Right atrium auricular region (tissue), 2 donors: Measurements from ENCODE around the gene PRDM2. TPM values are rescaled to one million over a fixed set of nuclear protein-coding genes. Genes with fewer than 3 reads are reported as not detected.

ENCODE experiments used
- DNase-seq: peaks from one replicate; pipeline ENCODE4 v3.0.0-alpha.2; 2019; ENCODE audit warnings: low spot score
- H3K27ac ChIP-seq, 2 donors: fragments of 200-600 bp; sonication (generic); 1 replicate in 1 of 2; 2 replicates in 1 of 2; pipeline ENCODE4 v1.5.1; 2016 to 2019
- H3K27me3 ChIP-seq, 2 donors: fragments of 200-600 bp; sonication (generic); one replicate each; pipeline versions ENCODE4 v1.5.1 to v1.6.0; 2017 to 2019
- H3K36me3 ChIP-seq: fragments of 200-600 bp; sonication (generic); one replicate; pipeline ENCODE4 v1.5.1; 2016
- H3K4me1 ChIP-seq, 2 donors: fragments of 200-600 bp; sonication (generic); one replicate each; pipeline versions ENCODE4 v1.5.1 to v1.6.0; 2017 to 2019
- H3K4me3 ChIP-seq, 2 donors: fragments of 200-600 bp; sonication (generic); 1 replicate in 1 of 2; 2 replicates in 1 of 2; pipeline ENCODE4 v1.5.1; 2017 to 2019; ENCODE audit warnings: mild to moderate bottlenecking in 1 of 2, moderate library complexity in 1 of 2
- H3K9me3 ChIP-seq, 2 donors: fragments of 200-600 bp; sonication (generic); one replicate each; pipeline ENCODE4 v1.5.1; 2019
- CTCF ChIP-seq, 2 donors: fragments of 200-600 bp; sonication (generic); IDR thresholded peaks; one replicate each; pipeline ENCODE4 v1.5.1; 2019; ENCODE audit warnings: antibody characterized with exemption in 2 of 2
- total RNA-seq, 2 donors: library from RNA; depleted of rRNA; stranded (reverse); fragments of >200 nt; gene quantifications; one replicate each; pipeline ENCODE4 v1.1.0, GENCODE V29; 2016

Gene PRDM2
- total RNA-seq, 2 donors from 2014 or later, result 20.5 to 22.8 TPM

- peaks cover 0 to 1% of the 10 kb centered on the region in 2 donors for H3K9me3 ChIP-seq
- no peaks in the 10 kb centered on the region for H3K4me1 ChIP-seq
- no peak for TF ChIP-seq CTCF (IDR thresholded peaks at IDR 0.05)
- H3K36me3 ChIP-seq, result no peaks in the 10 kb centered on the region
- no peak overlapping the region for H3K27ac ChIP-seq
- H3K4me3 ChIP-seq, result no peak overlapping the region
- H3K27me3 ChIP-seq, result no peaks in the 10 kb centered on the region
- no peak for DNase-seq
These were observed 35.5 kb upstream of the PRDM2 start for GRCh38 chr1:13664451-13664850.

- no peaks in the 10 kb centered on the region for H3K27me3 ChIP-seq
- H3K9me3 ChIP-seq, result no peaks in the 10 kb centered on the region
- no peak for TF ChIP-seq CTCF (IDR thresholded peaks at IDR 0.05)
- H3K36me3 ChIP-seq, result no peaks in the 10 kb centered on the region
- no peak overlapping the region for H3K27ac ChIP-seq
- H3K4me3 ChIP-seq, result no peak overlapping the region
- DNase-seq, result no peak
- no peaks in the 10 kb centered on the region for H3K4me1 ChIP-seq
These were observed 33.7 kb upstream of the PRDM2 start for GRCh38 chr1:13666317-13666716.

- Histone ChIP-seq H3K27me3 (no peaks in the 10 kb centered on the region), H3K4me1 (no peaks in the 10 kb centered on the region), H3K9me3 (no peaks in the 10 kb centered on the region), H3K27ac (no peak overlapping the region), H3K4me3 (no peak overlapping the region), H3K36me3 (no peaks in the 10 kb centered on the region)
- DNase-seq, result no peak
- TF ChIP-seq CTCF (IDR thresholded peaks at IDR 0.05), result no peak
These were observed 32.3 kb upstream of the PRDM2 start for GRCh38 chr1:13667691-13668090.

GRCh38 chr1:13674377-13674776, 25.6 kb upstream of the PRDM2 start:
- no peaks in the 10 kb centered on the region for H3K9me3 ChIP-seq
- no peak overlapping the region for H3K27ac ChIP-seq
- no peak for DNase-seq
- no peaks in the 10 kb centered on the region for H3K36me3 ChIP-seq
- TF ChIP-seq CTCF (IDR thresholded peaks at IDR 0.05), result no peak
- no peaks in the 10 kb centered on the region for H3K27me3 ChIP-seq
- H3K4me1 ChIP-seq, result no peaks in the 10 kb centered on the region
- no peak overlapping the region for H3K4me3 ChIP-seq

GRCh38 chr1:13675151-13675651, 24.8 kb upstream of the PRDM2 start:
- no peaks in the 10 kb centered on the region for H3K27me3 ChIP-seq

More at GRCh38 chr1:13675151-13675651, 24.8 kb upstream of the PRDM2 start:
- no peak overlapping the region for H3K27ac ChIP-seq
- H3K36me3 ChIP-seq, result no peaks in the 10 kb centered on the region
- H3K9me3 ChIP-seq, result no peaks in the 10 kb centered on the region
- H3K4me1 ChIP-seq, result no peaks in the 10 kb centered on the region
- H3K4me3 ChIP-seq, result no peak overlapping the region
- no peak for TF ChIP-seq CTCF (IDR thresholded peaks at IDR 0.05)
- no peak for DNase-seq
